Muscle layer of colon (tissue), 2 donors: ENCODE data around the gene RPS4Y1.

Experiments used
- H3K27ac ChIP-seq: one replicate; pipeline ENCODE4 v1.7.0; 2013; ENCODE audit warnings: low read depth, mild to moderate bottlenecking, low read length, moderate library complexity
- H3K27me3 ChIP-seq, 2 donors: one replicate each; pipeline ENCODE4 v1.7.0; 2013; ENCODE audit warnings: low read length in 2 of 2, mild to moderate bottlenecking in 2 of 2; ENCODE audit not compliant: insufficient read depth in 2 of 2, control insufficient read depth in 1 of 2
- H3K36me3 ChIP-seq: one replicate; pipeline ENCODE4 v1.7.0; 2013; ENCODE audit warnings: mild to moderate bottlenecking, low read length; ENCODE audit not compliant: insufficient read depth
- H3K4me1 ChIP-seq: one replicate; pipeline ENCODE4 v1.7.0; 2013; ENCODE audit warnings: mild to moderate bottlenecking, low read length; ENCODE audit not compliant: insufficient read depth
- H3K4me3 ChIP-seq, 2 donors: one replicate each; pipeline ENCODE4 v1.7.0; 2013; ENCODE audit warnings: low read length in 2 of 2, low read depth in 1 of 2, mild to moderate bottlenecking in 1 of 2, moderate library complexity in 1 of 2
- H3K9ac ChIP-seq: one replicate; pipeline ENCODE4 v1.7.0; 2013; ENCODE audit warnings: low read length
- H3K9me3 ChIP-seq: one replicate; pipeline ENCODE4 v1.7.0; 2013; ENCODE audit warnings: mild to moderate bottlenecking, low read length
- donor health status: abdominal sarcoma.
- donor health status: Adenocarcinoma of cecum.

The RPS4Y1 gene

GRCh38 chrY:2885880-2886279 is 44.5 kb downstream of the RPS4Y1 start:
- Histone ChIP-seq H3K4me1 (no peaks in the 10 kb centered on the region), H3K9ac (no peak overlapping the region), H3K27ac (no peak overlapping the region)

DNA sequence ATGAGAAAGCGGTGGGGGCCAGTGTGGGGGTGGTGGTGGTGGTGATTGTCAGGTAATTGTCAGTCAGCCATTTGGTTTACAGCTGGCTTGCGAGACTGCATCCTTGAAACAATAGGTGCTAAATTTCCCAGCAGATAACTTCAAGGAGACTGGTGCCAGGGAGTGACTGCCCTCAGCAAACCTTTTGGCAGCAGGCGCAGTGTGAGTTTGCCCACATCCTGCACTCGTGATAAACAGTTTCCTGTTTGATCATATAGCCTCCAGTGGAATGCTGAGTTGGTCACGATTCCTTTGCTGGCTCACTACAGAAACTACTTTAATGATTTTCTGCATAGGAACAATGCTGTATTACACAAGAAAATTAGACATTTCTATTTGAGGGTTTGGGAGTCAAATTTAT is 46.0 kb downstream of the RPS4Y1 start:
- Histone ChIP-seq H3K36me3 (no peaks in the 10 kb centered on the region), H3K4me1 (no peaks in the 10 kb centered on the region), H3K27me3 (no peaks in the 10 kb centered on the region), H3K9me3 (no peaks in the 10 kb centered on the region), H3K9ac (no peak overlapping the region), H3K27ac (no peak overlapping the region), H3K4me3 (no peak overlapping the region)

More at GRCh38 chrY:2885880-2886279, 44.5 kb downstream of the RPS4Y1 start:
- no peak overlapping the region for H3K4me3 ChIP-seq
- no peaks in the 10 kb centered on the region for H3K27me3 ChIP-seq
- no peaks in the 10 kb centered on the region for H3K36me3 ChIP-seq
- H3K9me3 ChIP-seq: no peaks in the 10 kb centered on the region

DNA sequence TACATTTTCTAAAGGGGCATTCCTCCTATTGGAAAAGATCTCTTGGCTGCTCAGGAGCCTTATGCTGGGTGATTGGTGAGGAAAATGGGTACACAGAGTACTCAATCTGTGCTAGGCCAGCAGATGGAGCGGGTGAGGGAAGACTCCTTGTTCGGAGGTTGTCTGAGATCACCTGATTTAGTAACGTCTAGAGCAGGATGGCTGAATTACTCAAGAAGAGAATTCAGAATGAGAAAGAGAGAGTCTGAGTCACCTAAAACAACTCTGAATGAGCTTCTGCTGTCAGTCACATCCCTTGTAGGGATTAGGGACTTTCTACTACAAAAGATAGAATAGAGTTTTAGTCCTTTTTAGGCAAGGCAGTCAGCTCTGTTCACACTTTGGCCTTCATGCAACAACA is 46.6 kb downstream of the RPS4Y1 start:
- H3K9me3 ChIP-seq: no peaks in the 10 kb centered on the region
- H3K9ac ChIP-seq: no peak overlapping the region
- H3K4me3 ChIP-seq: no peak overlapping the region
- H3K27me3 ChIP-seq: no peaks in the 10 kb centered on the region
- H3K4me1 ChIP-seq: no peaks in the 10 kb centered on the region
- H3K36me3 ChIP-seq: no peaks in the 10 kb centered on the region
- no peak overlapping the region for H3K27ac ChIP-seq

DNA sequence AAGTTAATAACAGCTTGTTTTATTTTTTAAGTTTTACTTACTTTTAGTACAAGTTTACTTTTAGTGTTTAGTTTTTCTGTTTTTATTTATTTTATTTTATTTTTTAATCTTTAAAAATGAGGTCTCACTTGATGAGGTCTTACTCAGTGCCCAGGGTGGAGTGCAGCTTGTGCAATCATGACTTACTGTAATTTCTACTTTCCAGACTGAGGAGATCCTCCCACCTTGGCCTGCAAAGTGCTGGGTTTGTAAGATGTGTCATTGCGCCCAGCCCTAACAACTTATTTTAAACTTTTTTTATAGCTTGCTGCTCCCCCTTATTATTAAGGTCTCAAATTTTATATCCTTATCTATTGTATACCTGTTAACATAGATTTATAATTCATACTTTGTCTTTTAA is 52.1 kb downstream of the RPS4Y1 start:
- no peaks in the 10 kb centered on the region for H3K9me3 ChIP-seq
- H3K4me1 ChIP-seq: no peaks in the 10 kb centered on the region
- no peak overlapping the region for H3K9ac ChIP-seq
- H3K4me3 ChIP-seq: no peak overlapping the region
- no peak overlapping the region for H3K27ac ChIP-seq
- no peaks in the 10 kb centered on the region for H3K36me3 ChIP-seq
- H3K27me3 ChIP-seq: no peaks in the 10 kb centered on the region

- H3K9me3 ChIP-seq: no peaks in the 10 kb centered on the region
- H3K4me1 ChIP-seq: no peaks in the 10 kb centered on the region
- no peaks in the 10 kb centered on the region for H3K27me3 ChIP-seq
- H3K4me3 ChIP-seq: no peak overlapping the region
- no peak overlapping the region for H3K9ac ChIP-seq
- H3K36me3 ChIP-seq: no peaks in the 10 kb centered on the region
- no peak overlapping the region for H3K27ac ChIP-seq
Measured at GRCh38 chrY:2896050-2896449, 54.6 kb downstream of the RPS4Y1 start.

DNA sequence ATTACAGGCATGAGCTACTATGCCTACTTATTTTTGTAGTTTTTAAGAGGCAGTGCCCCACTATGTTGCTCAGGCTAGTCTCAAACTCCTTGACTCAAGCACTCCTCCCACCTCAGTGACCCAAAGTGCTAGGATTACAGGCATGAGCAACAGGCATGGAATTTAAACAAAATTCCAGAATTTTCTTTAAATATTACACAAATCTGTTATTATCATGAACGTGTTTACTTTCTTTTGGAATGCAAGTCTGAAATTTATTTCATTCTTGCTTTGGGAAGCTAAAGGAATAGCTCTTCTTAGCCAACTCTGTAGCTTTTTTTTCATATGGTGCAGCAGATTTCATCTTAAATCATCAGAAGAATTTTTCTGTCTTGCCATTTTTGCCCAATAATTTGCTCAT is 66.0 kb downstream of the RPS4Y1 start:
- no peaks in the 10 kb centered on the region for H3K27me3 ChIP-seq
- no peaks in the 10 kb centered on the region for H3K4me1 ChIP-seq
- H3K27ac ChIP-seq: no peak overlapping the region
- H3K4me3 ChIP-seq: no peak overlapping the region
- H3K9me3 ChIP-seq: no peaks in the 10 kb centered on the region
- H3K36me3 ChIP-seq: no peaks in the 10 kb centered on the region
- H3K9ac ChIP-seq: no peak overlapping the region

DNA sequence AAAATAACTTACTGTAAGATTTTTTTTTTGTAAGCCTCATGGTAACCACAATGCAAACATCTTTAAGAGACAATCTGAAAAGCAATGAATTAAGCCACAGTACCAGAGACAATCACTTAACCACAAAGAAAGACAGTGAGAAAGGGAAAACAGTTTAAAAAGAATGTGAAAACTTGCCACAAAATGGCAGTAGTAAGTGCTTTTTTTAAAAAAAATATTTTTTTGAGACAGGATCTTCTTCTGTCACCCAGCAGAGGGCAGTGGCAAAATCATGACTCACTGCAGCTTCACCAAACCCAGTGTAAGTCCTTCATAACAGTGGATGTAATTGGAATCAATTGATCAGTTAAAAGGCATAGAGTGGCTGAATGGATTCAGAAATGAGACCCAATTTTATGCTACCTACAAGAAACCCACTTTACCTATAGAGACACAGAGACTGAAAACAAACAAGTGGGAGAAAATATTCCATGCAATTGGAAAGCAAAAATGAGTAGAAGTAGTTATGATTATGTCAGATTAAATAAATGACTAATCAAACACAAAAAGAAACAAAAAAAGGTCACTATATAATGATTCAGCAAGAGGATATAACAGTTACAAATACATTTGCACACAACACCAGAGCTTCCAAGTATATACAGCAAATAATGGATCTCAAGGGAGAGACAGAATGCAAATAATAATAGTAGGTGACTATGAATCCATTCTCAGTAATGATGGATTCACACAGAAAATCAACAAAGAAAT is 71.8 kb downstream of the RPS4Y1 start:
- Histone ChIP-seq H3K27me3 (no peaks in the 10 kb centered on the region), H3K4me3 (no peak overlapping the region), H3K36me3 (no peaks in the 10 kb centered on the region), H3K9me3 (no peaks in the 10 kb centered on the region), H3K9ac (no peak overlapping the region), H3K4me1 (no peaks in the 10 kb centered on the region), H3K27ac (no peak overlapping the region)
